ENCODE results near the gene EFNA3. TPM values are rescaled to one million over a fixed set of nuclear protein-coding genes. Genes with fewer than 3 reads are reported as not detected.

The EFNA3 gene
- total RNA-seq, 1 donor, result 0.90 TPM

DNA sequence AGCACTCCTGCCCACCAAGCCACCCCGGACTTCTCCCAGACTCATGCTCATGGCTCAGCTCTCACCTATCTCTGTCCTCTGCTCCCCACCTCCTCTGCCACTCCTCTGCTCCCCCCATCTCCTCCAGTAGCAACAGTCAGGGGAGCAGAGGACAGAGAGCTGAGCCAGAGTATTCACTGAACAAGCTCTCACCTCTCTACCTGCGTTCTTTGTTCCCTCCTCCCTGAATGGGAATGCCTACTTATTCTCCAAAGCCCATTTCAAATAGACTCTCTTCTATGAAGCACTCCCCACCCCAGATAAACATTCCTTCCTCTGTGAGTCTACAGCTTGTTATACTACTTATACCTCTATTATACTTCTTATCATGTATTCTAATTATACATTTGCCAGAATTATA is 42.6 kb downstream of the EFNA3 start:
- TF ChIP-seq, protein P1, sequence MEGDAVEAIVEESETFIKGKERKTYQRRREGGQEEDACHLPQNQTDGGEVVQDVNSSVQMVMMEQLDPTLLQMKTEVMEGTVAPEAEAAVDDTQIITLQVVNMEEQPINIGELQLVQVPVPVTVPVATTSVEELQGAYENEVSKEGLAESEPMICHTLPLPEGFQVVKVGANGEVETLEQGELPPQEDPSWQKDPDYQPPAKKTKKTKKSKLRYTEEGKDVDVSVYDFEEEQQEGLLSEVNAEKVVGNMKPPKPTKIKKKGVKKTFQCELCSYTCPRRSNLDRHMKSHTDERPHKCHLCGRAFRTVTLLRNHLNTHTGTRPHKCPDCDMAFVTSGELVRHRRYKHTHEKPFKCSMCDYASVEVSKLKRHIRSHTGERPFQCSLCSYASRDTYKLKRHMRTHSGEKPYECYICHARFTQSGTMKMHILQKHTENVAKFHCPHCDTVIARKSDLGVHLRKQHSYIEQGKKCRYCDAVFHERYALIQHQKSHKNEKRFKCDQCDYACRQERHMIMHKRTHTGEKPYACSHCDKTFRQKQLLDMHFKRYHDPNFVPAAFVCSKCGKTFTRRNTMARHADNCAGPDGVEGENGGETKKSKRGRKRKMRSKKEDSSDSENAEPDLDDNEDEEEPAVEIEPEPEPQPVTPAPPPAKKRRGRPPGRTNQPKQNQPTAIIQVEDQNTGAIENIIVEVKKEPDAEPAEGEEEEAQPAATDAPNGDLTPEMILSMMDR (IDR thresholded peaks at IDR 0.05; ENCODE audit: insufficient read depth, low read length), result no peak
- no peak for DNase-seq (ENCODE audit: low read depth)
- no peak overlapping the region for H3K4me3 ChIP-seq (ENCODE audit: low read depth, low read length)

GRCh38 chr1:155122308-155122707 is 43.7 kb downstream of the EFNA3 start:
- TF ChIP-seq, protein P1 (IDR thresholded peaks at IDR 0.05; ENCODE audit: insufficient read depth, low read length), result no peak
- DNase-seq (ENCODE audit: low read depth), result no peak
- H3K4me3 ChIP-seq (ENCODE audit: low read depth, low read length), result no peak overlapping the region

DNA sequence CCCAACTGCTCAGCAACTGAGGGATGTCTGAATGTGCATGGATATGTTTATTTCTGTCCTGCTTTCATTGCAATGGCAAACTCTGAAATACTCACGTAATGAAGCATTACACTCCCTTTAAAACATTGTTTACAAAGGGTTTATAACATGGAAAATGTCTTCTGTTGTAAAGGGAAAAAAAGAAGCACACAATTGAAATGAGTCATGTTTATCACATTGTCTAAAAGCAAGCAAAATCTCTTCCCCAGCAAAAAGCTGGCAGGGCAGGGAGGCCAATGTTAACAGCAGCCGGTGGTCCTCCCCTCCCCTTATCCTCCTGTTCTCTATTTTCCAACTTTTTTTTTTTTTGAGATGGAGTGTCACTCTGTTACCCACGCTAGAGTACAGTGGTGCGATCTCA is 45.2 kb downstream of the EFNA3 start:
- TF ChIP-seq, protein P1 (IDR thresholded peaks at IDR 0.05; ENCODE audit: insufficient read depth, low read length), result no peak
- DNase-seq (ENCODE audit: low read depth), result peak; percentile 21
- no peak overlapping the region for H3K4me3 ChIP-seq (ENCODE audit: low read depth, low read length)

DNA sequence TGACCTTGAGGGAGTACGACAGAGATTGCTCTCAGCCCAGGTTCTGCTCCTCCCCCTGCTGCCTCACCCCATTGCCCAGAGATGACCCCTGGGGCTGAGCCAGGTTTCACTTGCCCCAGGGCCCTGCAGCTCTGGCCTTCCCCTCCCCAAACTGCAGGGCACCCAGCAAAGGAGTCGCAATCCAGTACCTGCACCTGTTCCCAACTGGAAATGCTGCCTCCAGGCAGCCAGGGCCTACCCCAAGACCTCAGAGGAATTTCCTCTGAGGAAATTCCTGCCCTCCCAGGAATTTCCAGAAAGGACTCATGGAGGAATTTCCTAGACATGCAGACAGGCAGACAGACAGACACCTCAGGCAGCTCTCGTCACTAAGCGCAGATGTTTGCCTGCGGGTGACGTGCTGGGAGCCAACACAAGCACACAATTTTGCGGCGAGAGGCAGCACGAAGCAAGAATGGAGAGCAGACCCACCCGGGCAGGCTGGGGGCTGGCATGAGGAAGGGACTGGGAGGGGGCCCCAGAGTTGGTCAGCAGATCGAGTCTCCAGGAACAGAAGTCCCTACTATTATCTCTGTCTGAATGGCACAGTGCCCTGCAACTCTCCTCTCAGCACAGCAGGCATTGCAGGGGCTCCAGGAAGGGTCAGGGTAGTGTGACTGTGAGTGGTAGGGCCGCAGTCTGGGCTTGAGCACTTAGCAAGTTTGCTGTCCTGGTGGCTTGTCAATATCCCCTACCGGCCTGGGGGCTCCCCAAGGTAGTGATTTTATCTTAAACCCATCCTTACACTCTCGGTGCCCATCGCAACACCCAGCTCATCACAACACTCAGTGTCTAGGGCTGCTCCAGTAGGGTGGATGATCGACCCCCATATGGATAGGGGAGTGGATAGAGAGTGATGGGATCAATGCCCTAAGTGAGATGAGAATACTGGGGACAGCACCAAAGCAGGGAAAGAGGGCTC is 46.1 kb downstream of the EFNA3 start:
- no peak for DNase-seq (ENCODE audit: low read depth)
- H3K4me3 ChIP-seq (ENCODE audit: low read depth, low read length), result no peak overlapping the region
- TF ChIP-seq, protein P1 (IDR thresholded peaks at IDR 0.05; ENCODE audit: insufficient read depth, low read length), result no peak

GRCh38 chr1:155125511-155125945 is 46.9 kb downstream of the EFNA3 start:
- DNase-seq (ENCODE audit: low read depth), result no peak
- TF ChIP-seq, protein P1 (IDR thresholded peaks at IDR 0.05; ENCODE audit: insufficient read depth, low read length), result no peak
- H3K4me3 ChIP-seq (ENCODE audit: low read depth, low read length), result no peak overlapping the region

- no peak overlapping the region for H3K4me3 ChIP-seq (ENCODE audit: low read depth, low read length)
- peak; percentile 13 for DNase-seq (ENCODE audit: low read depth)
- TF ChIP-seq, protein P1 (IDR thresholded peaks at IDR 0.05; ENCODE audit: insufficient read depth, low read length), result no peak
These were observed 47.4 kb downstream of the EFNA3 start for GRCh38 chr1:155125946-155126555.
